Astrocyte (in vitro differentiated cells and primary cell): Measurements from ENCODE around the gene CD48. TPM values are rescaled to one million over a fixed set of nuclear protein-coding genes. Genes with fewer than 3 reads are reported as not detected.

ENCODE experiments used
- DNase-seq: peaks from one replicate; pipeline ENCODE4 v3.0.0-alpha.2; 2010; ENCODE audit warnings: low read depth
- FAIRE-seq: peaks from 2 replicates; lab custom pipeline; 2011; peaks lifted over from hg19 to GRCh38; lab: Jason Lieb, UNC
- H2AFZ ChIP-seq: 2 replicates; pipeline ENCODE4 v1.6.0; 2012; ENCODE audit warnings: low read depth, low read length, inconsistent platforms
- H3K27ac ChIP-seq: 2 replicates; pipeline ENCODE4 v1.5.1; 2011; ENCODE audit warnings: low read depth, low read length, inconsistent platforms
- H3K27me3 ChIP-seq: 2 replicates; pipeline ENCODE4 v1.6.0; 2011; ENCODE audit warnings: low read length, inconsistent platforms; ENCODE audit not compliant: insufficient read depth
- H3K36me3 ChIP-seq: 2 replicates; pipeline ENCODE4 v1.5.1; 2011; ENCODE audit warnings: low read length, inconsistent platforms; ENCODE audit not compliant: insufficient read depth
- H3K4me1 ChIP-seq: 2 replicates; pipeline ENCODE4 v1.5.1; 2011; ENCODE audit warnings: low read length, inconsistent platforms; ENCODE audit not compliant: insufficient read depth
- H3K4me2 ChIP-seq: 2 replicates; pipeline ENCODE4 v1.6.0; 2012; ENCODE audit warnings: low read length, inconsistent platforms
- H3K4me3 ChIP-seq: 2 replicates; pipeline ENCODE4 v1.5.1; 2011; ENCODE audit warnings: low read depth, mild to moderate bottlenecking, low read length, inconsistent platforms; ENCODE audit not compliant: insufficient read depth
- H3K79me2 ChIP-seq: 2 replicates; pipeline ENCODE4 v1.6.0; 2012; ENCODE audit warnings: mild to moderate bottlenecking, low read length, inconsistent platforms; ENCODE audit not compliant: insufficient read depth
- H3K9ac ChIP-seq: 2 replicates; pipeline ENCODE4 v1.6.0; 2012; ENCODE audit warnings: mild to moderate bottlenecking, low read length, inconsistent platforms
- H3K9me3 ChIP-seq: 2 replicates; pipeline ENCODE4 v1.5.1; 2012; ENCODE audit warnings: low read depth, mild to moderate bottlenecking, low read length, inconsistent platforms; ENCODE audit not compliant: insufficient read depth
- H4K20me1 ChIP-seq: 2 replicates; pipeline ENCODE4 v1.6.0; 2012; ENCODE audit warnings: low read length, inconsistent platforms; ENCODE audit not compliant: insufficient read depth
- H3K27ac Mint-ChIP-seq: one replicate; pipeline ENCODE4 v1.8.0; 2021; ENCODE audit warnings: mild to moderate bottlenecking, mixed read lengths; ENCODE audit not compliant: unreplicated experiment
- H3K27me3 Mint-ChIP-seq: one replicate; pipeline ENCODE4 v1.8.0; 2021; ENCODE audit warnings: low read depth, mixed read lengths; ENCODE audit not compliant: unreplicated experiment
- H3K36me3 Mint-ChIP-seq: one replicate; pipeline ENCODE4 v1.8.0; 2021; ENCODE audit warnings: low read depth, mixed read lengths; ENCODE audit not compliant: unreplicated experiment
- H3K4me1 Mint-ChIP-seq: one replicate; pipeline ENCODE4 v1.8.0; 2021; ENCODE audit warnings: low read depth, mixed read lengths; ENCODE audit not compliant: unreplicated experiment
- H3K4me3 Mint-ChIP-seq: one replicate; pipeline ENCODE4 v1.8.0; 2021; ENCODE audit warnings: mild to moderate bottlenecking, moderate library complexity, mixed read lengths; ENCODE audit not compliant: unreplicated experiment
- H3K9me3 Mint-ChIP-seq: one replicate; pipeline ENCODE4 v1.8.0; 2021; ENCODE audit warnings: mild to moderate bottlenecking, mixed read lengths; ENCODE audit not compliant: unreplicated experiment
- EZH2 ChIP-seq: IDR thresholded peaks from 2 replicates; pipeline ENCODE4 v1.6.1; 2012; ENCODE audit warnings: mild to moderate bottlenecking, low read length, inconsistent platforms; ENCODE audit not compliant: insufficient read depth
- total RNA-seq: library from RNA; stranded (reverse); gene quantifications from 2 replicates; pipeline ENCODE4 v1.2.1, GENCODE V29; 2021
- TF ChIP-seq, protein P1 (sequence below): IDR thresholded peaks from 2 replicates; pipeline ENCODE4 v1.5.1; 2011; ENCODE audit warnings: low read depth, mild to moderate bottlenecking, inconsistent platforms, low read length, moderate library complexity; ENCODE audit not compliant: insufficient read depth

The CD48 gene
- total RNA-seq, 1 donor from 2014 or later, result not detected

DNA sequence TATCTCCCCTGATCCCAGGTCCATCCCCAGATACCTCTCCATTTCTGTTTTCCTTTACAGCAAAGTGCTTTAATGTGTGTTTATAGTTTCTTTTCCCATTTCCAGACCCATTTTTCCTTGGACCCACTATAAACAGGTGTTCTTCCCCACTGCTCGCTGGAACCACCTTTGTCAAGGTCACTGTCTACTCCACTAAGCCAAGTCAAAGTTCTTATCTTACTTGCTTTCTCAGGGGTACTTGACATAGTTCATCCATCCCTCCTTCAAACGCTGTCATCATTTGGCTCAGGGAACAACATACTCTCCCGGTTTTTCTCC, 73.1 kb downstream of the CD48 start:
- no peaks in the 10 kb centered on the region for H3K79me2 ChIP-seq
- no peaks in the 10 kb centered on the region for H3K9me3 ChIP-seq
- H4K20me1 ChIP-seq, result no peaks in the 10 kb centered on the region
- Mint-ChIP-seq H3K27me3 (no peaks in the 10 kb centered on the region), H3K36me3 (no peaks in the 10 kb centered on the region), H3K27ac (no peak overlapping the region), H3K4me1 (peaks cover 35% of the 10 kb centered on the region), H3K4me3 (no peak overlapping the region), H3K9me3 (peaks cover 2% of the 10 kb centered on the region)
- H3K36me3 ChIP-seq, result no peaks in the 10 kb centered on the region
- H3K4me1 ChIP-seq, result no peaks in the 10 kb centered on the region
- H3K4me3 ChIP-seq, result no peak overlapping the region
- no peak overlapping the region for H3K4me2 ChIP-seq
- TF ChIP-seq EZH2, result no peak
- TF ChIP-seq, protein P1, sequence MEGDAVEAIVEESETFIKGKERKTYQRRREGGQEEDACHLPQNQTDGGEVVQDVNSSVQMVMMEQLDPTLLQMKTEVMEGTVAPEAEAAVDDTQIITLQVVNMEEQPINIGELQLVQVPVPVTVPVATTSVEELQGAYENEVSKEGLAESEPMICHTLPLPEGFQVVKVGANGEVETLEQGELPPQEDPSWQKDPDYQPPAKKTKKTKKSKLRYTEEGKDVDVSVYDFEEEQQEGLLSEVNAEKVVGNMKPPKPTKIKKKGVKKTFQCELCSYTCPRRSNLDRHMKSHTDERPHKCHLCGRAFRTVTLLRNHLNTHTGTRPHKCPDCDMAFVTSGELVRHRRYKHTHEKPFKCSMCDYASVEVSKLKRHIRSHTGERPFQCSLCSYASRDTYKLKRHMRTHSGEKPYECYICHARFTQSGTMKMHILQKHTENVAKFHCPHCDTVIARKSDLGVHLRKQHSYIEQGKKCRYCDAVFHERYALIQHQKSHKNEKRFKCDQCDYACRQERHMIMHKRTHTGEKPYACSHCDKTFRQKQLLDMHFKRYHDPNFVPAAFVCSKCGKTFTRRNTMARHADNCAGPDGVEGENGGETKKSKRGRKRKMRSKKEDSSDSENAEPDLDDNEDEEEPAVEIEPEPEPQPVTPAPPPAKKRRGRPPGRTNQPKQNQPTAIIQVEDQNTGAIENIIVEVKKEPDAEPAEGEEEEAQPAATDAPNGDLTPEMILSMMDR, result no peak
- no peak overlapping the region for H2AFZ ChIP-seq
- FAIRE-seq (no peak), DNase-seq (no peak)
- H3K27me3 ChIP-seq, result no peaks in the 10 kb centered on the region
- no peak overlapping the region for H3K9ac ChIP-seq
- H3K27ac ChIP-seq, result no peak overlapping the region

- Mint-ChIP-seq H3K36me3 (no peaks in the 10 kb centered on the region), H3K4me1 (peaks cover 35% of the 10 kb centered on the region), H3K27me3 (no peaks in the 10 kb centered on the region), H3K27ac (peak overlapping the region; percentile 37), H3K9me3 (peaks cover 2% of the 10 kb centered on the region), H3K4me3 (no peak overlapping the region)
- no peak overlapping the region for H3K27ac ChIP-seq
- DNase-seq (no peak), FAIRE-seq (no peak)
- no peak overlapping the region for H2AFZ ChIP-seq
- H3K4me2 ChIP-seq, result no peak overlapping the region
- no peaks in the 10 kb centered on the region for H3K4me1 ChIP-seq
- no peaks in the 10 kb centered on the region for H3K79me2 ChIP-seq
- H3K9ac ChIP-seq, result no peak overlapping the region
- no peaks in the 10 kb centered on the region for H3K27me3 ChIP-seq
- no peak for TF ChIP-seq EZH2
- TF ChIP-seq, protein P1, result no peak
- no peak overlapping the region for H3K4me3 ChIP-seq
- no peaks in the 10 kb centered on the region for H4K20me1 ChIP-seq
- no peaks in the 10 kb centered on the region for H3K9me3 ChIP-seq
- H3K36me3 ChIP-seq, result no peaks in the 10 kb centered on the region
Measured at GRCh38 chr1:160637821-160638539, 73.6 kb downstream of the CD48 start.

DNA sequence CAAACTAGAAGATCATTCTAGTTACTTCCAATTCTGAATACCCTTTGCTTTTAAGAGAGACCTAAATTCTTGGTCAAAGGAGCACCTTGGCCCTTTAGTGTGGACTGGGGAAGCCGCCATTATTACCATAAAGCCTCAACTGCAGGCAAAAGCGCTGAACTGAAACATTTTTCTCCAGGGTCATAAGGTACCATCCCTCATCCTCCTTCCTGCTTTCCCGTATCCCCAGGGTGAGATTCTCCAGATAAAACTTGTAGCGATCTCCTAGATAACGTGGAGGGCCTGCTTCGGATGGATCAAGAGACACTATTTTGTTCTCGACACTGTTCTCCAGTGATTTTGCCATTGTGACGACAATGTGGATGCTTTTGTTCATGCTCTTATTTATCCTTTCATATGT, 74.6 kb downstream of the CD48 start:
- Mint-ChIP-seq H3K36me3 (no peaks in the 10 kb centered on the region), H3K4me1 (peaks cover 35% of the 10 kb centered on the region), H3K27ac (peak overlapping the region; percentile 28), H3K27me3 (no peaks in the 10 kb centered on the region), H3K4me3 (no peak overlapping the region), H3K9me3 (peaks cover 2% of the 10 kb centered on the region)
- no peaks in the 10 kb centered on the region for H4K20me1 ChIP-seq
- H3K79me2 ChIP-seq, result no peaks in the 10 kb centered on the region
- no peak overlapping the region for H3K27ac ChIP-seq
- no peak overlapping the region for H3K9ac ChIP-seq
- H2AFZ ChIP-seq, result no peak overlapping the region
- no peak for TF ChIP-seq EZH2
- TF ChIP-seq, protein P1, result no peak
- DNase-seq (no peak), FAIRE-seq (no peak)
- no peaks in the 10 kb centered on the region for H3K4me1 ChIP-seq
- no peak overlapping the region for H3K4me3 ChIP-seq
- H3K4me2 ChIP-seq, result no peak overlapping the region
- no peaks in the 10 kb centered on the region for H3K9me3 ChIP-seq
- no peaks in the 10 kb centered on the region for H3K27me3 ChIP-seq
- no peaks in the 10 kb centered on the region for H3K36me3 ChIP-seq
